ENCODE data around the gene SPESP1.

Gene SPESP1

DNA sequence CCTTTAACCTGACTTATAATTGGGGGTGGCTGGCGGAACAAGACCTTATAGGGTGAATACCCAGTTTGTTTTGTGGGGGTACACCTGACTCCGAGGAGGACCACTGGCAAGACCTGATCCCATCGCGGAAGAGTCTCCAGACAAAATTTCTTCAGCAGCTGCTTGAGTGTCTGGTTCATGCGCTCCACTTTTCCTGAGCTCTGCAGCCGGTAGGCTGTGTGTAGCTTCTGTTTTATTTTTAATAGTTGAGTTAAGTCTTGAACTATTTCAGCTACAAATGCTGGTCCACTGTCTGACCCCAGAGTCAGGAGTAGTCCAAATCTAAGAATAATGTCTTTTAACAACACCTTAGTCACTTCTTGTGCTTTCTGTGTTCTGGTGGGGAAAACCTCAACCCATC, 63.0 kb downstream of the SPESP1 start:
- no peak for DNase-seq

DNA sequence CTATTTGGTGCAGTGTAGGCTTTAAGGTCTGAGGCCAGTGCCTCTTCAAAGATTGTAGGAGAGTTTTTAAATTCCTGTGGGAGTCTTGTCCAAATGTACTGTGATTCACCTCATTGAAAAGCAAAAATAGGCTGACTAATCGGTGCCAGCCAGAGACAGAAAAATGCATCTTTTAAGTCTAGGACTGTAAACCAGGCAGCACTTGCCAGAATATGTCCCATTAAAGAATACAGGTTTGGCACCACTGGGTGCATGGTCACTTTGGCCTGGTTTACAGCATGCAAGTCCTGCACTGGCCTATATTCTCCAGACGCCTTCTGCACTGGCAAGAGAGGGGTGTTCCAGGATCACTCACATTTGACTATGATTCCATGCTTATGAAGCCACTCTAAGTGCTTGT, 63.8 kb downstream of the SPESP1 start:
- DNase-seq: no peak

DNA sequence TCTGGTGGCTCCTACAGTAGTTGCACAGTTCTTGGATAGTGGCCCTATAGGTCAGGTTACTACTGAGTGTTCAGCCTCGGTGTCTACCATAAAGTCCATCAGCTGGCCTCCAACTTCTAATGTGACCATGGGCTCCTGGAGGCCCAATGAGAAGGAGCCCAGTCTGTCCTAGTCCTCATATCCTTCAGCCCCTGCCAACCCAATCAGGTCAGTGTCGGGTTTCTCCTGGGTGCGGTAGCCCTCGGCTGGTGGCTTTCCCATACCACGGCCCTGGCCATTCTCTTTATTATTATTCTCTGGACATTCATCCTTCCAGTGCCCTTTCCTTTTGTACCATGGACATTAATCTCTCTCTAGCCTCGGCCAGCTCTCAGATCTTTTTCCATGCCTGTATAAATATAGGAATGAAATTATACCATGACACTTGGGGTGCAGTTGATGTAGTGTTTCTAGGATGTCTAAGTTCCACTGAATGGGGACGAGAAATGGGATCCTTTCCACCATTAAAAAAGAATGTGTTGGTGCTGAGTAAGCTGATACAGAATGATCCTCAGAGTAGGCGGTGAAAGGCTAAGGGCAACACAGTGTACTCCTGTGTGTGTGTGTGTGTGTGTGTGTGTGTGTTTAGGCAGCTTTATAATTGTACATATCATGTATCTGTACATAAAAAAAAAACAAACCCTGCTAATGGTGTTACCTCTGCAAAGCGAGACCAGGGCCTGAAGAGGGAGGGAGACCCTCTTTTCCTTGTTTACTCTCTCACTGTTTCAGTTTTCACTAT, 64.8 kb downstream of the SPESP1 start:
- no peak for DNase-seq
